Inflammatory macrophage treated with lipopolysaccharide for 4 hours (primary cell): ENCODE results near the gene CSGALNACT2.

ENCODE experiments used
- DNase-seq: peaks from one replicate; pipeline ENCODE4 v3.0.0-alpha.2; 2020

The CSGALNACT2 gene

DNA sequence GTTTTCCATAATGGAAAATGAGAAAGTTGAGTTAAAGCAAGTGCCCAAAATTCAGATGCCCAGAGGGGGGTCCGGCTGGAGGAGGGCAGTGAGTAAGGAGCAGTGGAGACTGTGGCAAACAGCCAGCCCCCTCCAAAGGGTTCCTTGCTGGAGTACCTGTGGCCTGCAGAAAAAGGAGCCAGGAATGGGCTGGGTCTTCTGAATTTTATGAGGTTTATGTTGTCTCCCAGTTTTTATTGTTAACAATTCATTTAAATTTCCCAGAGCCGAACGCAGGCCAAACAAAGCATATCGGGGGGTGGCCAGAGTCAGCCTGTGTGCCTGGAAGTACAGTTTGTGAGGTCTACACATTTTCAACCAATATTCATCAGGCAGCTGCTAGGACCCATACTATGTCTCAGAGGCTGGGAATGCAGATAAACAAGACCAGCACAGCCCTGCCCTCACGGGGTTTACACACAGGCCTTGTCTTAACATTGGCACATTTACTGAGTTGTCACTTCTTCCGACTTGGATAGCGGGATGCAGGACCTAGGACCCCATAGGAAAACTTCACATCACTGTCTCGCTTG, 12.9 kb upstream of the CSGALNACT2 start:
- DNase-seq = no peak

DNA sequence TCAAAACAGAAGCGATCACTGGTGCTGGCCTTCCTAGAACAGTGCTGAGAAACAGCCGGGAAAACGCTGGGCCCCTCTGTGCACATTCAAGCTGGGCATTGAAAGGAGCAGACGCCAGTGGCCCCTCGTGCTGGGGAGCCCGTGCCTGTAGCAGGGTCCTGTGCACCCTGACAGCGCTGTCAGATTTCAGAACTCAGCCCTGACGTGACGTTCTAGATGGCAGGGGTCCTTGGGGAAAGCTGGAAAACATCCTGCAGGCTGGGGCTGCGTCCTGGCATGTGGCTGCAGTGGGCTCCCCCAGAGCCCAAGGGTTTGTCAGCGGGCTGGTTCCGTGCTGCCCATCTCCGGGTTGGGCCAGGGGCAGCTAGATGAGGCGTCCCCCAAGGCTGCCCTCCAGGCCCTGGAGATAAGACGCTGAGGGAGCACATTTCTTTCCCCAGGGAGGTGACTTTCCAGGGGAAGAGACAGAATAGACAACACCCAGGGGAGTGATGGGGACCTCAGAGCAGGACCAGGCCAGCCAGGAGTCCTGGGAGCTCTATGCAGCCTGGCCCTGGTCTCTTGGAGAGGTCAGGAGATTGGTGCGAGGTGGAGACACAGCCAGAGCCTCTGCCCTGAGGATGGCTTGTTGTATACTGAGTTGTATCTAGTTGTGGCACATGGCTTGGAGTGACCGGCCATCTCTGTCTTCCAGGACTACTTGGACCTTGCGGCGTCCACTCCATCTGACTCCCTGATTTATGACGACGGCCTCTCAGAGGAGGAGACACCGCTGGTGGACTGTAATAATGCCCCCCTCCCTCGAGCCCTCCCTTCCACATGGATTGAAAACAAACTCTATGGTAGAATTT, 12.1 kb upstream of the CSGALNACT2 start:
- no peak for DNase-seq

DNA sequence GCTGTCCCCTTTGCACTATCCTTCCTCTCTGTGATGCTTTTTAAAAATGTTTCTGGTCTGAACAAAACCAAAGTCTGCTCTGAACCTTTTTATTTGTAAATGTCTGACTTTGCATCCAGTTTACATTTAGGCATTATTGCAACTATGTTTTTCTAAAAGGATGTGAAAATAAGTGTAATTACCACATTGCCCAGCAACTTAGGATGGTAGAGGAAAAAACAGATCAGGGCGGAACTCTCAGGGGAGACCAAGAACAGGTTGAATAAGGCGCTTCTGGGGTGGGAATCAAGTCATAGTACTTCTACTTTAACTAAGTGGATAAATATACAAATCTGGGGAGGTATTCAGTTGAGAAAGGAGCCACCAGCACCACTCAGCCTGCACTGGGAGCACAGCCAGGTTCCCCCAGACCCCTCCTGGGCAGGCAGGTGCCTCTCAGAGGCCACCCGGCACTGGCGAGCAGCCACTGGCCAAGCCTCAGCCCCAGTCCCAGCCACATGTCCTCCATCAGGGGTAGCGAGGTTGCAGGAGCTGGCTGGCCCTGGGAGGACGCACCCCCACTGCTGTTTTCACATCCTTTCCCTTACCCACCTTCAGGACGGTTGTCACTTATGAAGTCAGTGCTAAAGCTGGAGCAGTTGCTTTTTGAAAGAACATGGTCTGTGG, 11.4 kb upstream of the CSGALNACT2 start:
- DNase-seq = peak; percentile 70

DNA sequence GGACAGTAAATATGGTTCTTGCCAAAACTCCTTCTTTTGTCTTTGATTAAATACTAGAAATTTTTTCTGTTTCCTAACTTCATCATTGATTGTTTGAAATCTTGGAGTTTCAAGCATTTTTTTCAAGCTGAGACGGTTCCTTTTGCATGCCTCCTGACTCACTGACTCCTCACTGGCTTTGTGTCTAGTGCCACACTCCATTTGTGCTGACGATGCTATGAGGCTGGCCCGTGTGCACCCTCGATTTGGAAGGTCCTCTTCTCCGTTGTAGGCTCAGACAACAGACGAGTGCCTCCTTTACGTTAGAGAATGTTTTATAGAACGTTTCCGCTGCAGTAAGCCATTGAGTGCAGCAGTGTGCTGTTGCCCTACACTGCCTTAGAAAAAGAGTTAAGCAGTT, 10.8 kb upstream of the CSGALNACT2 start:
- DNase-seq = no peak

DNA sequence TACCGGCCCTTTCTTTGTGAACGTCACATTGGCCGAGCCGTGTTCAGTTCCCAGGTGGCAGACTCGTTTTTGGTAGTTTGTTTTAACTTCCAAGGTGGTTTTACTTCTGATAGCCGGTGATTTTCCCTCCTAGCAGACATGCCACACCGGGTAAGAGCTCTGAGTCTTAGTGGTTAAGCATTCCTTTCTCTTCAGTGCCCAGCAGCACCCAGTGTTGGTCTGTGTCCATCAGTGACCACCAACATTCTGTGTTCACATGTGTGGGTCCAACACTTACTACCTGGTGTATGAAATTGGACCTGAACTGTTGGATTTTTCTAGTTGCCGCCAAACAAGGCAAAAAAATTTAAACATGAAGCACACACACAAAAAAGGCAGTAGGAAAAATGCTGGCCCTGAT, 9.9 kb upstream of the CSGALNACT2 start:
- DNase-seq = no peak

DNA sequence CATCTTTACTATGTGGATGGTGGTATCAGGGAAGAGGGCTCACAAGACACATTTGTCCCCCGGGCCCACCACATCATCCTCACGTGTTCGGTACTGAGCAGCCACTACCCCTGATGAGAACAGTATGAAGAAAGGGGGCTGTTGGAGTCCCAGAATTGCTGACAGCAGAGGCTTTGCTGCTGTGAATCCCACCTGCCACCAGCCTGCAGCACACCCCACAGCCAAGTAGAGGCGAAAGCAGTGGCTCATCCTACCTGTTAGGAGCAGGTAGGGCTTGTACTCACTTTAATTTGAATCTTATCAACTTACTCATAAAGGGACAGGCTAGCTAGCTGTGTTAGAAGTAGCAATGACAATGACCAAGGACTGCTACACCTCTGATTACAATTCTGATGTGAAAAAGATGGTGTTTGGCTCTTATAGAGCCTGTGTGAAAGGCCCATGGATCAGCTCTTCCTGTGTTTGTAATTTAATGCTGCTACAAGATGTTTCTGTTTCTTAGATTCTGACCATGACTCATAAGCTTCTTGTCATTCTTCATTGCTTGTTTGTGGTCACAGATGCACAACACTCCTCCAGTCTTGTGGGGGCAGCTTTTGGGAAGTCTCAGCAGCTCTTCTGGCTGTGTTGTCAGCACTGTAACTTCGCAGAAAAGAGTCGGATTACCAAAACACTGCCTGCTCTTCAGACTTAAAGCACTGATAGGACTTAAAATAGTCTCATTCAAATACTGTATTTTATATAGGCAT, 9.1 kb upstream of the CSGALNACT2 start:
- DNase-seq = peak; percentile 94

DNA sequence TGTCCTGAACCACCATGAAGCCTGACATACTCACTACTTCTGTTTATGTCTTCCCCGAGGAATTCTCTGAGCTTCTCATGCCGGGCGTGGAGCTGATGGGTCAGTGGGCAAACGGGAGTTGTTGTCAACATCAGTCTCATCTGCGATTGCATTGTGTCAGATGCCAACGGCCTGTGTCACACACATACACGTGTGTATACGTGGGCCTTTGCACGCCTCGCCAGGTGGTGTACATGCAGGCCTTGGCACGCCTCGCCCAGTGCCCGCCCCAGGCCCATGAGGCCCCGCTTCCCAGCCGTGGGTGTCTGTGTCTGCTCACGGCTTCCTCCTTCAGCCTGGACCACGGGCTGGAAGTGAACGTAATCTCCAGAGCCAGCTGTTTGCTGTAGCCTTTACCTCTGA, 7.5 kb upstream of the CSGALNACT2 start:
- DNase-seq = peak; percentile 33

DNA sequence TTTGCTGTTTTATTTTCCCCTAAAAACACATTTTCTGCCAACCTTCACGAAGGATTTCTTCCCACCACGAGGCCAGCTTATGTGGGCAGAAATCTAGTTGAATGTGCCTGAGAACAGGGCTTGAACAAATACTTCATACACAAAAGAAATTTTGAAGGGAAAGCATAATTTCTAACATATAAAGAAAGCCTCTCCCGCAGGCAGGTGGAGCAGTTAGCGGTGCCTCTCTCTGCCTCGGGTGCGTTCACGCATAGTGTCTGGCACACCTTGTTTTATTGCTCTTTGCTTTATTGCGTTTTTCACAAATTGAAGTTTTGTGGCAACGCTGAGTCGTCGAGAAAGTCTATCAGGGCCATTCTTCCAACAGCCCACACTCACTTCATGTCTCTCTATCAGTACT, 7.0 kb upstream of the CSGALNACT2 start:
- DNase-seq = no peak

DNA sequence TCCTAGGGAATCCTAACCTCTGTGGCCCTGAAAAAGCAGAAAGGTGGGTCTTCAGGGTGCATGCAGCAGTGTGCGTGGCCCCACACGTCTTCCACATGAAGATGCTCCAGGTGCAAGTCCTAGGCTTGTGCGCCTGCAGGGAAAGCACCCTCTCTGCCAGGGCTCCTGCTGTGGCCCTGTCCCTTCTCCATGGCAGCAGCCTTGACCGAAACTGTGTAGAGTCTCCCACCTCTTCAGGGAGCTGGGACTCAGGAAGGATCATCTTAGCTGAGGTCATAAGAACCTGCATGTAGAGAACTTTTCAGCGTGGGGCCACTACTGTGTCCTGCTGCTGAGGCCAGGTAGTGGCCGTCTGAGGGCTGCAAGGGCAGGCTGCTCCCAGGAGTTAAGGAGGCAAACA, 6.3 kb upstream of the CSGALNACT2 start:
- no peak for DNase-seq

DNA sequence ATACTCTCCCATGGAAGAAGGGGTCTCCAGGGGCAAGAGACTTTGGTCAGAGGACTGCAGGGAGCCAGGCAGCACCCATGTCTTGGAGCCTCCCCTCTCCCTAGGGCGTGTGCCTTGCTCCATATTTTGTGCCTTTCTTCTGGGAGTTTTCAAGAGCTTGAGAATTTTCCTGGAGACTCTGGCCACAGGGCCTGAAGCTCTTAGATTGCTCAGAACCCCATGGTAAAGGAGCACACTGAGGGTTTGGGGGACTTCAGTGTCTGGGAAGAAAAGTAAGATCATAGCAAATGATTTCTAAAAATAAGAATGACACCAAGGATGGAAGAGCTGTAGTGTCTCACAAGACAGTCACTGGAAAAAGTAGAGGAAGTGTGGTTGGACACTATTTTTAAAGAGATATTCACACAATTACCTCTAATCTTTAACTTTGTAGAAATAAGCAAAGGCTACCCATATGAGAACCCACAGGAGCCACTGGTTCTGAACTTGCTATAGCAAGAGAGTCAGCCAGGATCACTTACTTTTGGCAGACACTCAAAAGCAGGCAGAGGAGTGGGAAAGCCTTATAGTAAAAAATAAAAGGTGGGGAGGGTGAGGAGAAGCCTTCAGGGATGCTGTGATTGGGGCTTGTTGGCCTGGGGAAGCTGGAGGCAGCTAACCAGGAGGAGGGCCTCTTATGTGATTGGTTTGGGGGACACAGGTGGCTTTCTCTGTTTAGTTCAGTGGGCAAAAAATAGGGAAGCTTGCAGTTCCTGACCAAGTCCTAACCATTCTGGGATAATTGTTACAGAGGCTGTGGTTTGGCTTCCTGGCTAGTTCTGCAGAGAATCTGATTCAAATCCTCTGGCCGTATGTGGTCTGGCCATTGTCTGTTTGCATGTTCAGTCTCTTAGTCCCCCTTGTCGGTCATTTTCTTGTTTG, 5.1 kb upstream of the CSGALNACT2 start:
- peak; percentile 65 for DNase-seq

DNA sequence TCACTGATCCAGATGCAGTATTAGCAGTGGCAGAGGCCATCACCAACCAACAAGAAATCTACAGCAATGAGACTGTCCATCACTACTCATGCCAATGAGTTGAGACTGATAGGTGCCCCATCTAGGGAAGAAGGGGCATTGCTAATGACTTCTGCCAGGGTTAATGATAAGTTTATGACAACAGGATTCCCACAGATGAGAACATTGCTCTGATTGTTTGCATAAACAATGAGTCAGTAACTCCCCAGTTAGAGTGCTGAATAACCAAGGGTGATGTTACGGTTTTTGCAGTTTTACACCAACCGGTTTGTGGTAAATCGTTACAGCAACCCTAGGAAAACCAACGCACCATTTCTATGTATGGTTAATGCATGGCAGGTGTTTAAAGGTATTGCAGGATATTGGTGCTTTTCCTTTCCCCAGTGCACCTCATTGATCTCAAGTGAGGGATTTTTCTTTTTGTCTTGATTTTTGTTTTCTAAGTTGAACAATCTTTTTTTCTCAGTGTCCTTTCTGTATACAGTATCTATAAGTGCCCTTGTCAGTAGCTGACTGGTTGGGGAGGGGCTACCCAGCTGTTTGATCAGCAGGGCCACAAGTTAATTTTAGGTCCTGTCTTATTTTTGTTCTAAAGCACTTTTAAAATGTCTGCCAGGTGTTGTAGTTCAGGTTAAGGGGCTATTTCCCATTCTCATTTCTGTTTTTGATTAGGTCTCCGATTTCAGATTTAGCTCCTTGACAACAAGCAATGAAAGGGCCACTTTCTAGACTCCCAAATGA, 3.9 kb upstream of the CSGALNACT2 start:
- peak; percentile 64 for DNase-seq

DNA sequence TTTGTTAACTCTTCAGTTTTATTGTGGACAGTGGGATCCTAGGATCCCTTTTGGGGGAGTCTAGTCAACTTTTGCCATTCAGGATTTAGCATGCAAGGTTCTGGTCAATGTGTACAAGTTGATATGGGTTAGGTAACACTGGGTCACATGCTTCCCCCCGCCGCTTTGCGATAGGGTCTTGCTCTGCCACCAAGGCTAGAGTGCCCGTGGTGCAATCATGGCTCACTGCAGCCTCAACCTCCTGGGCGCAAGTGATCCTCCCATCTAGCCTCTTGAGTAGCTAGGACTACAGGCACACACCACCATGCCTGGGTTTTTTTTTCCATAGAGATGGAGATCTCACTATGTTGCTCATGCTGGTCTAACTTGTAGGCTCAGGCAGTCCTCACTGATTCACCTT, 3.2 kb upstream of the CSGALNACT2 start:
- no peak for DNase-seq

DNA sequence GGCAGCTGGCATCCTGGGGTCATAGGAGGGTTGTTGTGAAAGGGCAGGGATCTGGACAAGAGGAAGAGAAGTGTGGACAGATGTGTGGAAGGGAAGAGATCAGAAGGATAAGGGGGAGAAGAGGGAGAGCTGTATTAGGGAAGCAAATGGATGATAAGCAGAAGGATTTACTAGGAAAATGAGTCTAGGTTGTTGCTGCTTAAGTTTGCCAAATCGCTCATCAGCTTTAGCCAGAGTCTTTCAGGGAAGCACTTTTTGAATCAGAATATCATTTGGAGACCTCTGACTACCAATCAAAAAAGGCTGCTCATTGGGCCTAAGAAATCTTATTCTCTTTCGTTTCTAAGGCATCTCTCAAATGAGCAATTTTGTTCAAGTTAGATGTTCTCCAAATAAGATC, 2.6 kb upstream of the CSGALNACT2 start:
- no peak for DNase-seq

DNA sequence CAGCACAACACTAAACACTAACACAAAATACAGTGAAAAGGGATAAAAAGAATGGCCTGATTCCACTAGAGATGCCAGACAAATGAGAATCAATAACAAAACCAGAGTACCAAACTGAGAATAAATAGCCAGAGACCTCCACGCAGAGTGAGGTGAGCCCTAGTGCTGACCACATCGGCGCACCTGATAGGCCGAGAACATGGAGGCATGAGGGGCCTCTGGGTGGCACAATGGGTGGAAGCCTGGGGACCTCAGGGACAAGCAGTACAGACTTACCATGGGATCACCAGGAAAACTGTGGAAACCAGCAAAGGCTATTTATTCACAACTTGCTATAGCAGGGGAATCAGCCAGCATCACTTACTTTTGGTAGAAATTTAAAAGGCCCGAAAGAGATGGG, 1.8 kb upstream of the CSGALNACT2 start:
- no peak for DNase-seq

DNA sequence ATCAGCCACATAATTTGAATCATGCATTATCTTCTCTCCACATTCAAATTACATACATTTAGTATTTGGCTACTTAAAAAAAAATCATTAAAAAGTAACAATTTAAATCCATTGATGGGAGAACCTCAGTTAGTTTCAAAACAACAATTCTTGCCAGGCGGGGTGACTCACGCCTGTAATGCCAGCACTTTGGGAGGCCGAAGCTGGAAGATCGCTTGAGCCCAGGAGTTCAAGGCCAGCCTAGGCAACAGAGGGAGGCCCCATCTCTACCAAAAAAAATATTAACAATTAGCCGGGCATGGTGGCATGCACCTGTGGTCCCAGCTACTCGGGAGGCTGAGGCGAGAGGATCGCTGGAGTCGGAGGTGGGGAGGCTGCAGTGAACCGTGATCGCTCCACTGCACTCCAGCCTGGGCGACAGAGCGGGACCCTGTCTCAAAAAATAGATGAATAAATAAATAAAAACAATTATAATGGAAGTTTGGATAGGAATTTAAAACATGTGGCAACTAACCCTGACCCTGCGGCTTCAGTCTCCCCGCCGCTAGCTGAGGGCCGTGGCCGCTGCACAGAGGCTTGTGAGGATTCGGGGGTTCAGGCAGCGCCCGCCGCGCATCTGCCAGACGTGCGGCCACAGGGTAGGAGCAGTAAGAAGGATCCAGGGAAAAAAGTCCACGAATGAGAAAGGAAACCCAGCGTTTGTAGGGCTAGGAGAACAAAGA, 1.1 kb upstream of the CSGALNACT2 start:
- DNase-seq = no peak

DNA sequence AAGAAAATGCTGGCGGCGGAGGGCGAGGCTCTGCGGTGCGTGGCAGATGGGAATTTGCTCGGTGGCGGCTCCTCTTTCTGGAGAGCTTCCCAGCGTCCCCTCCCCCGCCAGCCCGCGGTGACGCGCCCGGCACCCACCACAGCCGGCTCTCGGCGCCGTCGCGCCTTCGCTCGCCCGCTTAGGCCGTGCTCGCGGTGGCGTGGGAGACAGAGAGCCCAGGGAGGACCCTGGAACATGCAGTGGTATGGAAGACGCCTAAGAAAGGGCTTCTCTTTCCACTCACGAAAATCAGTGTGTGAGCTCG, 576 bp upstream of the CSGALNACT2 start:
- DNase-seq = peak; percentile 48

DNA sequence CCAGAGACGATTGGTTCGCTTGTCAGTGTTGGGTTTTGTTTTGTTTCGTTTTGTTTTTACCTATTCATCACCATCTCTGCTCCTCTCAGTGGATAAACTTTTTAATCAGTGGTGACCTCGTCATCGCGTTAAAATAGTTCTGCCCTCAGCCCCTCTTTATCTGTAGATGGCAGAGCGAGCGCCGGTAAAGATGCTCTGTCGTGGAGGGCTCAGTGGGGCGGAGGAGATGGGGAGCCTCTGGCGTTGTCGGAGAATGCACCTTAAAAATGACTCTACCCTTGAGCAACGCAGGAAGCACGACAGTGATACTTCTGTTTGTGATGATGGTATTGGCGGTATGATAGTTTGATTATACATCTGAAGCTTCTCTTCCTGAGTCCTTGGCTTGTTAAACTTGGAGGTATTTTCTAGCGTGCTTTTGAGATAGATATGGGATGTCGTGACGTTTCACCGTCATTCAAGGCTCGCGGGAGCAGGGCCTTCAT, 554 bp downstream of the CSGALNACT2 start:
- peak; percentile 56 for DNase-seq

DNA sequence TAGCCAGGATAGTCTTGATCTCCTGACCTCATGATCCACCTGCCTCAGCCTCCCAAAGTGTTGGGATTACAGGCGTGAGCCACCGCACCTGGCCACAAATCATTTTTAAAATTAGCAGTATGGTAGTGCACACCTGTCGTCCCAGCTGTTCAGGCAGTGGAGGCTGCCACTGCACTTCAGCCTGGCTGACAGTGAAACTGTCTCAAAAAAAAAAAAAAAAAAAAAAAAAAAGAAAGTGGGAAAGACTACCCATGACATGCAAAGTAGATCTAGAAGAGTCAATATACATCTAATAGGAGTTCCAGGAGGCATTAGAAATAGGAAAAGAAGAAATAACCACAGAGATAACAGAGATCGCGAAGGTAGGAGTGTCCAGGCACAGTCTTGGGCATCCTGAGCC, 3.2 kb downstream of the CSGALNACT2 start:
- DNase-seq = no peak

DNA sequence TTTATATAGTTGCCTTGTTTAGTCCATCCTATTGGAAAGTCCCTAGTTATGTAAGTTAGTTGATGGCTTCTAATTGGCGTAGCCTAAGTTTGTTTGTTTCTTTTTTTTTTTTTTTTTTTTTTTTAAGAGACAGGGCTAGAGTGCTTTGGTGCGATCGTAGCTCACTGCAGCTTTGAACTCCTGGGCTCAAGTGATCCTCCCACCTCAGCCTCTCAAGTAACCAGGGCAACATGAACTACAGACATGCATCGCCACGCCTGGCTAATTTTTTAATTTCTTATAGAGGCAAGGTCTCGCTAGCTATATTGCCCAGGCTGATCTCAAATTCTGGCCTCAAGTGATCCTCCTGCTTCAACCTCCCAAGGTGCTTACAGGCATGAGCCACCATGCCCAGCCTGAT, 7.1 kb downstream of the CSGALNACT2 start:
- DNase-seq = no peak

DNA sequence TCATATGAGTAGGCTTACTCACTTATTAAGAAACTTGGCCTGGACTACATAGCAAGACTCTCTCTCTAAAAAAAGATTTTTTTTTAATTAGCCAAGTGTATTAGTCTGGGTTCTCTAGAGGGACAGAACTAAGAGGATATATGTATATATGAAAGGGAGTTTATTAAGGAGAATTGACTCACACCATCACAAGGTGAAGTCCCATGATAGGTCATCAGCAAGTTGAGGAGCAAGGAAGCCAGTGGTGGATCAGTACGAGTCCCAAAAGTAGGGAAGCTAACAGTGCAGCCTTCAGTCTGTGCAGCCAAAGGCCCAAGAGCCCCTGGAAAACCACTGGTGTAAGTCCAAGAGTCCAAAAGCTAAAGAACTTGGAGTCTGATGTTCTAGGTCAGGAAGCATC, 7.7 kb downstream of the CSGALNACT2 start:
- DNase-seq = peak; percentile 46

DNA sequence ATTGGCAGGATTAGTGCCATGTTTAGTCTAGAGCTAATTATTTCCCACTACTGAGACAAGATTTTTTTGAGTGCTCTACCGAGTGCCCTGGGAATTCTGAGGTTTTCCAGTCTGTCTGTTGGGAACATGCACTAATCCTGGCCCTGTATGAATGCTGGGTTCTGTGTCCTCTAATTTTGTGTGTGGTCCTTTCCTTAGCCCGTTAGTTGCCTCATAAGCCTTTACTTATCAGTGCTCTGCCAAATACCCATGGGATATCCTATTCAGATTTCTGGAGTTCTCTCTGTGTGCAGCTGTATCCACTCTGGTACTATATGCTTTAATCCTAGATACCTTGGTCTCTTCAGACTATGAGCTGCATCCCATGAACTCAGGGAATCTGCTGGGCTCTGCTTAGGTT, 13.1 kb downstream of the CSGALNACT2 start:
- no peak for DNase-seq
